SKM-1 (cell line): ENCODE measurements around the gene HDAC4.
"Not testable (repeated sequence)": the region's sequence is repeated elsewhere in the genome, so short reads cannot be mapped to it uniquely, and the experiment has no call there.

ENCODE experiments used
- DNase-seq: peaks from one replicate; lab custom pipeline; 2025; ENCODE audit not compliant: unreplicated experiment; lab: John Stamatoyannopoulos, UW

HDAC4 gene

GRCh38 chr2:239180526-239181073 is 220.2 kb downstream of the HDAC4 start:
- DNase-seq: no peak

GRCh38 chr2:239179851-239180371 is 220.9 kb downstream of the HDAC4 start:
- DNase-seq: no peak

GRCh38 chr2:239178954-239179353 is 221.9 kb downstream of the HDAC4 start:
- no peak for DNase-seq

GRCh38 chr2:239178484-239178883 is 222.3 kb downstream of the HDAC4 start:
- no peak for DNase-seq

- no peak for DNase-seq
Measured at GRCh38 chr2:239177908-239178307, 222.9 kb downstream of the HDAC4 start.

- no peak for DNase-seq
Measured at GRCh38 chr2:239177325-239177724, 223.5 kb downstream of the HDAC4 start.

- DNase-seq: not testable (repeated sequence)
Measured at GRCh38 chr2:239176138-239176803, 224.5 kb downstream of the HDAC4 start.

GRCh38 chr2:239175181-239175580 is 225.6 kb downstream of the HDAC4 start:
- DNase-seq: no peak

- no peak for DNase-seq
Measured at GRCh38 chr2:239173301-239173700, 227.5 kb downstream of the HDAC4 start.

GRCh38 chr2:239171643-239172042 is 229.2 kb downstream of the HDAC4 start:
- no peak for DNase-seq

- DNase-seq: no peak
Measured at GRCh38 chr2:239169311-239170048, 231.3 kb downstream of the HDAC4 start.

- DNase-seq: no peak
Measured at GRCh38 chr2:239168575-239168974, 232.2 kb downstream of the HDAC4 start.

- no peak for DNase-seq
Measured at GRCh38 chr2:239167766-239168444, 232.9 kb downstream of the HDAC4 start.

- DNase-seq: no peak
Measured at GRCh38 chr2:239167011-239167673, 233.7 kb downstream of the HDAC4 start.

GRCh38 chr2:239166201-239166834 is 234.5 kb downstream of the HDAC4 start:
- no peak for DNase-seq

- no peak for DNase-seq
Measured at GRCh38 chr2:239165206-239165831, 235.5 kb downstream of the HDAC4 start.

GRCh38 chr2:239164335-239164871 is 236.4 kb downstream of the HDAC4 start:
- no peak for DNase-seq

- DNase-seq: no peak
Measured at GRCh38 chr2:239163688-239164334, 237.0 kb downstream of the HDAC4 start.

- DNase-seq: no peak
Measured at GRCh38 chr2:239162976-239163687, 237.7 kb downstream of the HDAC4 start.
